ENCODE measurements around the gene DPP7. TPM values are rescaled to one million over a fixed set of nuclear protein-coding genes. Genes with fewer than 3 reads are reported as not detected.

The DPP7 gene
- total and polyA plus RNA-seq, 9 of the 15 experiments (the other 6 are each of a cell fraction or from before 2014, with no cell fraction given): 0.99 to 365 (median 132) TPM

DNA sequence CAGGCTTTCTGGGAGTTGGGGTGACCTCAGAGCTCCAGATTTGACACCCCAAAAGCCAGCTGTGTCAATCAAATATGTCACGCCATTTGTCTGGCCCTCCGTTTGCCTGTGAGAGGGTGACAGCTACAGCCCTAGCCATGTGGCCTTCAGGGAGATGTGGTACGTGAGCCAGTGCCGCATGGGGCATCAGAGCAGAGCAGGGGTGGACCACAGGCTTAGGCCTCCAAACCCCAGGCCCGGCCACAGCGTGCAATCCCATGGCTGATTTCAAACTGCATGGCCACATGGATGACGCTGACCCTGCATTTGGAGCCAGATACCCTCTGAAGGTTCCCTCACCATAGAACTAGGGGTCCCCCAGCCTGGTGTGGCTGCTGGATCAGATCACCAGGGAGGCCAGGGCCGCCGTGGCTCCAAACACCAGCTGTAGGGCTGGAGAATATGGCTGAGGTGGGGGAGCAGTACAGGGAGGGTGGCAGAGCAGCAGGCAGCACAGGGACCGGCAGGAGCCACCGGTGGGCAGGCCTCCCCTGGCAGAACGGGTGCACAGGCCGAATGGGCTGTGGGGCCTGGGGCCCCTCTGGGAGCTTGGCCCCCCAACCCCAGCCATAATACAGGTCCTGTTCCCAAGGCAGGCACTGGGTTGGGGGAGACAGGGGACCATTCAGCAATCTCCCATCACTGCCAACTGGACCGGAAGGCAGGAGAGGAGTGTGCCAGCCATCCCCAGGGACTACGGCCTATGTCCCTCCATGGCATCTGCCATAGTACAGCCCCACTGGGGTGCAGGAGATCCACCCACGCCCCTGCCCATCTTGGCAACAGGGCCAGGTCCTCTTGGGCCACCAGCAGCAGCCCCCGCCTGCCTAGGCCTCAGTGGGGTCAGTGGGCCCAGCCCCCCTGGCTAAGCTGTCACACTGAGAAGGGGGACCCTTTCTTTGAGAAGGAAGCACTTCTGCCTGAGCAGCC is 45.7 kb downstream of the DPP7 start (continued):
- TF ChIP-seq, protein P1, sequence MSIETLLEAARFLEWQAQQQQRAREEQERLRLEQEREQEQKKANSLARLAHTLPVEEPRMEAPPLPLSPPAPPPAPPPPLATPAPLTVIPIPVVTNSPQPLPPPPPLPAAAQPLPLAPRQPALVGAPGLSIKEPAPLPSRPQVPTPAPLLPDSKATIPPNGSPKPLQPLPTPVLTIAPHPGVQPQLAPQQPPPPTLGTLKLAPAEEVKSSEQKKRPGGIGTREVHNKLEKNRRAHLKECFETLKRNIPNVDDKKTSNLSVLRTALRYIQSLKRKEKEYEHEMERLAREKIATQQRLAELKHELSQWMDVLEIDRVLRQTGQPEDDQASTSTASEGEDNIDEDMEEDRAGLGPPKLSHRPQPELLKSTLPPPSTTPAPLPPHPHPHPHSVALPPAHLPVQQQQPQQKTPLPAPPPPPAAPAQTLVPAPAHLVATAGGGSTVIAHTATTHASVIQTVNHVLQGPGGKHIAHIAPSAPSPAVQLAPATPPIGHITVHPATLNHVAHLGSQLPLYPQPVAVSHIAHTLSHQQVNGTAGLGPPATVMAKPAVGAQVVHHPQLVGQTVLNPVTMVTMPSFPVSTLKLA (conservative IDR thresholded peaks at IDR 0.05): peak in 1 of 2 experiments; percentile 54; a peak in 2 of 4 replicates
- no peak for TF ChIP-seq PTTG1 (tag; IDR thresholded peaks at IDR 0.05; ENCODE audit: low read depth)
- TF ChIP-seq NONO (IDR thresholded peaks at IDR 0.05; ENCODE audit: low read depth in 2 of 2, low read length in 1 of 2): no peak
- no peak for TF ChIP-seq ZC3H8 (IDR thresholded peaks at IDR 0.05)
- TF ChIP-seq FOSL1 (tag; conservative IDR thresholded peaks at IDR 0.05): no peak
- TF ChIP-seq, protein P2, sequence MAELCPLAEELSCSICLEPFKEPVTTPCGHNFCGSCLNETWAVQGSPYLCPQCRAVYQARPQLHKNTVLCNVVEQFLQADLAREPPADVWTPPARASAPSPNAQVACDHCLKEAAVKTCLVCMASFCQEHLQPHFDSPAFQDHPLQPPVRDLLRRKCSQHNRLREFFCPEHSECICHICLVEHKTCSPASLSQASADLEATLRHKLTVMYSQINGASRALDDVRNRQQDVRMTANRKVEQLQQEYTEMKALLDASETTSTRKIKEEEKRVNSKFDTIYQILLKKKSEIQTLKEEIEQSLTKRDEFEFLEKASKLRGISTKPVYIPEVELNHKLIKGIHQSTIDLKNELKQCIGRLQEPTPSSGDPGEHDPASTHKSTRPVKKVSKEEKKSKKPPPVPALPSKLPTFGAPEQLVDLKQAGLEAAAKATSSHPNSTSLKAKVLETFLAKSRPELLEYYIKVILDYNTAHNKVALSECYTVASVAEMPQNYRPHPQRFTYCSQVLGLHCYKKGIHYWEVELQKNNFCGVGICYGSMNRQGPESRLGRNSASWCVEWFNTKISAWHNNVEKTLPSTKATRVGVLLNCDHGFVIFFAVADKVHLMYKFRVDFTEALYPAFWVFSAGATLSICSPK (IDR thresholded peaks at IDR 0.05; ENCODE audit: borderline replicate concordance): no peak
- TF ChIP-seq, protein P3, sequence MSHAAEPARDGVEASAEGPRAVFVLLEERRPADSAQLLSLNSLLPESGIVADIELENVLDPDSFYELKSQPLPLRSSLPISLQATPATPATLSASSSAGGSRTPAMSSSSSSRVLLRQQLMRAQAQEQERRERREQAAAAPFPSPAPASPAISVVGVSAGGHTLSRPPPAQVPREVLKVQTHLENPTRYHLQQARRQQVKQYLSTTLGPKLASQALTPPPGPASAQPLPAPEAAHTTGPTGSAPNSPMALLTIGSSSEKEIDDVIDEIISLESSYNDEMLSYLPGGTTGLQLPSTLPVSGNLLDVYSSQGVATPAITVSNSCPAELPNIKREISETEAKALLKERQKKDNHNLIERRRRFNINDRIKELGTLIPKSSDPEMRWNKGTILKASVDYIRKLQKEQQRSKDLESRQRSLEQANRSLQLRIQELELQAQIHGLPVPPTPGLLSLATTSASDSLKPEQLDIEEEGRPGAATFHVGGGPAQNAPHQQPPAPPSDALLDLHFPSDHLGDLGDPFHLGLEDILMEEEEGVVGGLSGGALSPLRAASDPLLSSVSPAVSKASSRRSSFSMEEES (CRISPR knock-in tag; IDR thresholded peaks at IDR 0.05): no peak
- no peak for TF ChIP-seq FOXP1 (CRISPR knock-in tag; IDR thresholded peaks at IDR 0.05)
- no peak for TF ChIP-seq SAFB2 (IDR thresholded peaks at IDR 0.05; ENCODE audit: borderline replicate concordance, low read depth, low read length, severe bottlenecking)
- TF ChIP-seq ZC3H4 (CRISPR knock-in tag; IDR thresholded peaks at IDR 0.05; ENCODE audit: borderline replicate concordance): peak; percentile 48; the same call in 1 of the 2 replicates
- TF ChIP-seq ZBTB17 (CRISPR knock-in tag; IDR thresholded peaks at IDR 0.05): no peak
- no peak for TF ChIP-seq POLR2H (tag; IDR thresholded peaks at IDR 0.05; ENCODE audit: low read depth)
- TF ChIP-seq BRD4 (IDR thresholded peaks at IDR 0.05): no peak
- TF ChIP-seq TBL1XR1 (IDR thresholded peaks at IDR 0.05; ENCODE audit: low read length in 2 of 2): no peak
- TF ChIP-seq RFX7 (CRISPR knock-in tag; IDR thresholded peaks at IDR 0.05): no peak
- TF ChIP-seq KDM2B (CRISPR knock-in tag; IDR thresholded peaks at IDR 0.05): no peak
- no peak for TF ChIP-seq NR2C1 (IDR thresholded peaks at IDR 0.05)
- TF ChIP-seq NR2C1 (tag; IDR thresholded peaks at IDR 0.05): no peak
- no peak for TF ChIP-seq FIP1L1 (IDR thresholded peaks at IDR 0.05; ENCODE audit: low read depth, low read length, poor library complexity, severe bottlenecking)
- TF ChIP-seq IRF2 (CRISPR knock-in tag; IDR thresholded peaks at IDR 0.05): no peak

Measured in K562 (cell line).